MM.1S (cell line): ENCODE measurements around the gene TBX2.
"Not testable (repeated sequence)": the region's sequence is repeated elsewhere in the genome, so short reads cannot be mapped to it uniquely, and the experiment has no call there.

ENCODE experiments used
- DNase-seq: peaks from one replicate; pipeline ENCODE4 v3.0.0-alpha.2; 2015
- H2AFZ ChIP-seq: fragments of 300-600 bp; sonication (generic); 2 replicates; pipeline ENCODE4 v1.6.0; 2016; ENCODE audit warnings: antibody characterized with exemption, low read length
- H3F3A ChIP-seq: fragments of 300-600 bp; sonication (generic); 2 replicates; pipeline ENCODE4 v1.6.1; 2016; ENCODE audit warnings: mild to moderate bottlenecking, antibody characterized with exemption, low read length, moderate library complexity, mixed read lengths; ENCODE audit not compliant: insufficient read depth
- H3K27ac ChIP-seq: fragments of 300-600 bp; sonication (generic); 2 replicates; pipeline ENCODE4 v1.5.1; 2016; ENCODE audit warnings: mild to moderate bottlenecking, low read length
- H3K27me3 ChIP-seq: fragments of 300-600 bp; sonication (generic); replicated peaks from 2 replicates; pipeline ENCODE4 v1.6.0; 2016; ENCODE audit warnings: low read length; ENCODE audit not compliant: insufficient read depth
- H3K36me3 ChIP-seq: fragments of 300-600 bp; sonication (generic); replicated peaks from 2 replicates; pipeline ENCODE4 v1.6.1; 2016; ENCODE audit warnings: mild to moderate bottlenecking, low read length, mixed read lengths; ENCODE audit not compliant: insufficient read depth
- H3K4me1 ChIP-seq: fragments of 300-600 bp; sonication (generic); 2 replicates; pipeline ENCODE4 v1.6.1; 2016; ENCODE audit warnings: low read length, mixed read lengths
- H3K4me2 ChIP-seq: fragments of 300-600 bp; sonication (generic); 2 replicates; pipeline ENCODE4 v1.6.0; 2016; ENCODE audit warnings: low read depth, low read length
- H3K4me3 ChIP-seq: fragments of 300-600 bp; sonication (generic); 2 replicates; pipeline ENCODE4 v1.5.1; 2016; ENCODE audit warnings: low read length, mixed read lengths
- H3K79me2 ChIP-seq: fragments of 300-600 bp; sonication (generic); 2 replicates; pipeline ENCODE4 v1.6.1; 2016; ENCODE audit warnings: mixed run types, low read length, mixed read lengths
- H3K9ac ChIP-seq: fragments of 300-600 bp; sonication (generic); 2 replicates; pipeline ENCODE4 v1.6.1; 2016; ENCODE audit warnings: low read length, mixed read lengths
- H3K9me2 ChIP-seq: fragments of 300-600 bp; sonication (generic); replicated peaks from 2 replicates; pipeline ENCODE4 v1.6.1; 2016; ENCODE audit warnings: mild to moderate bottlenecking, low read length, mixed read lengths; ENCODE audit not compliant: insufficient read depth
- H3K9me3 ChIP-seq: fragments of 300-600 bp; sonication (generic); replicated peaks from 2 replicates; pipeline ENCODE4 v1.6.1; 2016; ENCODE audit warnings: mild to moderate bottlenecking, low read length, mixed read lengths; ENCODE audit not compliant: insufficient read depth
- H4K20me1 ChIP-seq: fragments of 300-600 bp; sonication (generic); 2 replicates; pipeline ENCODE4 v1.6.1; 2016; ENCODE audit warnings: mild to moderate bottlenecking, low read length, moderate library complexity, mixed read lengths; ENCODE audit not compliant: insufficient read depth
- CTCF ChIP-seq: fragments of 300-600 bp; sonication (generic); IDR thresholded peaks from 2 replicates; pipeline ENCODE4 v1.5.1; 2016; ENCODE audit warnings: antibody characterized with exemption, low read length, mixed read lengths
- EZH2 ChIP-seq: fragments of 300-600 bp; sonication (generic); optimal IDR thresholded peaks from 2 replicates; pipeline ENCODE3; 2017; ENCODE audit warnings: low read depth, mild to moderate bottlenecking, antibody characterized with exemption, low read length, mixed read lengths
- EZH2phosphoT487 ChIP-seq: fragments of 300-600 bp; sonication (generic); IDR thresholded peaks from 2 replicates; pipeline ENCODE4 v1.6.1; 2018; ENCODE audit warnings: antibody characterized with exemption, low read length

TBX2 gene

GRCh38 chr17:61436273-61436672 is 36.6 kb downstream of the TBX2 start:
- no peak for TF ChIP-seq EZH2
- H3K4me1 ChIP-seq, result no peaks in the 10 kb centered on the region
- no peak overlapping the region for H2AFZ ChIP-seq
- H3K9me2 ChIP-seq, result no peaks in the 10 kb centered on the region
- no peaks in the 10 kb centered on the region for H3K9me3 ChIP-seq
- H3F3A ChIP-seq, result no peaks in the 10 kb centered on the region
- H3K27ac ChIP-seq, result no peak overlapping the region
- no peaks in the 10 kb centered on the region for H3K36me3 ChIP-seq
- no peak overlapping the region for H3K9ac ChIP-seq
- H3K27me3 ChIP-seq, result no peaks in the 10 kb centered on the region
- H3K4me2 ChIP-seq, result no peak overlapping the region
- no peak overlapping the region for H3K4me3 ChIP-seq
- H3K79me2 ChIP-seq, result no peaks in the 10 kb centered on the region
- no peaks in the 10 kb centered on the region for H4K20me1 ChIP-seq
- no peak for DNase-seq

DNA sequence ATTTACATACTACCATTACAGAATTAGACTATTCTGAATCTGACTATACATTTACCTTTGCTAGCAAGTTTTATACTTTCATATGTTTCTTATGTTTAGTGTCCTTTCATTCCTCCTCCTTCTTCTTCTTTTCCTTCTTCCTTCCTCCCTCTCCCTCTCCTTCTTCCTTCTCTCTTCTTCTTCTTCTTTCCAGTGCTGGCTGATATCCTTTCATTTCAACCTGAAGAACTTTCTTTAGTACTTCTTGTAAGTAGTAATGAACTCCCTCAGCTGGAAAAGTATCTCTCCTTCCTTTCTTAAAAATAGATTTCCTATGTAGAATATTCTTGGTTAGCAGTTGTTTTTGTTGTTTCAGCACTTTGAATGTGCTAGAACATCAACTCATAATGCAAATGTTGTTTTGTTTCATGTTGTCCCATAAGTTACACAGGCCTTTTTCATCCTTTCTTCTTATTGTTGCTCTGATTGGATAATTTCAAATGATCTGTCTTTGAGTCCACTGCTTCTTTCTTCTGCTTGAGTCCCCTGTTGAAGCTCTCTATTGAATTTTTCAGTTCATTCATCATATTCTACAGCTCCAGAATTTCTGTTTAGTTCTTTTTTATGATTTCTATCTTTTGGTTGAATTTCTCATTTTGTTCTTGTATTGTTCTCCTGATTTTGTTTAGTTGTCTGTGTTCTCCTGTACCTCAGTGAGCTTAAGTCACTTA is 37.5 kb downstream of the TBX2 start:
- no peaks in the 10 kb centered on the region for H3K9me2 ChIP-seq

DNA sequence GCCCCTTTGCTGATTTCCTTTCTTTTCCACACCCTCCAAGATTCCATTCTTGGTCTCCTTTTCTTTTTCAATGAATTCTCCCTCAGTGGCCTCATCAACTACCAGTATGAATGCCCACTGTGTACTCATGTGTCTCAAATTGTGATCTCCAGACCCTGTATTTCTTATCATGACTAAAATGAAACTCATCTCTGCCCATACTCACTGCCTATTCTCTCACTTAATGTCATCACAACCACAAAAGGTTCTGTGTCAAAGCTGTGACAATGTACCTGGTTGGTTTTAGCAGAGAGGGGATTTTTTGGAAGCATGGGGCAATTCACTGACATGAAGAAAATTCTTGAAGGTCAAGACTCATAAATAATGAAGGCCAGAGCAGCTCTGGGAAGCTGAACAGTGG is 41.1 kb downstream of the TBX2 start:
- H3K4me3 ChIP-seq, result no peak overlapping the region
- H3K79me2 ChIP-seq, result no peaks in the 10 kb centered on the region
- no peaks in the 10 kb centered on the region for H3F3A ChIP-seq
- H3K36me3 ChIP-seq, result no peaks in the 10 kb centered on the region
- no peak overlapping the region for H2AFZ ChIP-seq
- no peak overlapping the region for H3K27ac ChIP-seq
- no peaks in the 10 kb centered on the region for H3K9me3 ChIP-seq
- H3K9me2 ChIP-seq, result no peaks in the 10 kb centered on the region
- H3K27me3 ChIP-seq, result no peaks in the 10 kb centered on the region
- no peaks in the 10 kb centered on the region for H3K4me1 ChIP-seq
- DNase-seq, result no peak
- no peaks in the 10 kb centered on the region for H4K20me1 ChIP-seq
- H3K9ac ChIP-seq, result no peak overlapping the region
- no peak for TF ChIP-seq EZH2
- TF ChIP-seq EZH2phosphoT487, result no peak
- TF ChIP-seq CTCF, result no peak
- no peak overlapping the region for H3K4me2 ChIP-seq

More for the DNA sequence above, 37.5 kb downstream of the TBX2 start:
- TF ChIP-seq EZH2phosphoT487, result no peak
- no peak for TF ChIP-seq CTCF
- no peak for TF ChIP-seq EZH2
- Histone ChIP-seq H3K4me3 (no peak overlapping the region), H3K36me3 (no peaks in the 10 kb centered on the region), H3K4me2 (no peak overlapping the region), H3K9me3 (no peaks in the 10 kb centered on the region), H3K27me3 (no peaks in the 10 kb centered on the region), H3F3A (no peaks in the 10 kb centered on the region), H3K79me2 (no peaks in the 10 kb centered on the region), H2AFZ (no peak overlapping the region), H3K4me1 (no peaks in the 10 kb centered on the region), H4K20me1 (no peaks in the 10 kb centered on the region), H3K27ac (no peak overlapping the region), H3K9ac (no peak overlapping the region)
- no peak for DNase-seq

GRCh38 chr17:61441507-61441906 is 41.9 kb downstream of the TBX2 start:
- DNase-seq, H4K20me1 ChIP-seq, H3F3A ChIP-seq, H3K4me1 ChIP-seq, H2AFZ ChIP-seq, H3K4me2 ChIP-seq, H3K27me3 ChIP-seq, H3K9me2 ChIP-seq, H3K27ac ChIP-seq, H3K9me3 ChIP-seq, H3K4me3 ChIP-seq, H3K9ac ChIP-seq, H3K79me2 ChIP-seq, H3K36me3 ChIP-seq: not testable (repeated sequence)
